Stomach (tissue), 9 donors: ENCODE measurements around the gene IWS1. TPM values are rescaled to one million over a fixed set of nuclear protein-coding genes. Genes with fewer than 3 reads are reported as not detected.

Source experiments
- DNase-seq, 2 donors: peaks; one replicate each; pipeline versions ENCODE4 v3.0.0 to v3.0.0-alpha.2; 2013 to 2019
- H3K27ac ChIP-seq, 5 donors: fragments of 200-600 bp in 4 of 5; sonication (generic) in 4 of 5; one replicate each; pipeline ENCODE4 v1.5.1; 2013 to 2019; ENCODE audit warnings: mild to moderate bottlenecking in 1 of 5, moderate library complexity in 1 of 5
- H3K27me3 ChIP-seq, 3 donors: fragments of 200-600 bp; sonication (generic); one replicate each; pipeline ENCODE4 v1.5.1; 2017 to 2019; ENCODE audit warnings: mixed run types in 1 of 3
- H3K36me3 ChIP-seq, 4 donors: fragments of 200-600 bp; sonication (generic); 1 replicate in 3 of 4; 2 replicates in 1 of 4; pipeline ENCODE4 v1.5.1; 2016 to 2019
- H3K4me1 ChIP-seq, 4 donors: fragments of 200-600 bp; sonication (generic); one replicate each; pipeline ENCODE4 v1.5.1; 2016 to 2019
- H3K4me3 ChIP-seq, 4 donors: fragments of 200-600 bp; sonication (generic) in 3 of 4; one replicate each; pipeline ENCODE4 v1.5.1; 2016 to 2019; ENCODE audit warnings: mild to moderate bottlenecking in 1 of 4
- H3K9me3 ChIP-seq, 4 donors: fragments of 200-600 bp; sonication (generic); one replicate each; pipeline ENCODE4 v1.5.1; 2016 to 2019
- CTCF ChIP-seq, 7 experiments: fragments of 450-650 bp in 4 of 7; fragments of 200-600 bp in 3 of 7; sonication (generic) in 3 of 7; IDR thresholded peaks; one replicate each; pipeline ENCODE4 v1.5.1; 2016 to 2019; ENCODE audit warnings: antibody characterized with exemption in 7 of 7, control low read depth in 2 of 7, mild to moderate bottlenecking in 1 of 7
- EP300 ChIP-seq: sonication (generic); formaldehyde crosslinking; IDR thresholded peaks from one replicate; pipeline ENCODE4 v1.6.1; 2017; ENCODE audit warnings: antibody characterized with exemption
- POLR2A ChIP-seq, 4 donors: fragments of 450-650 bp; IDR thresholded peaks; one replicate each; pipeline ENCODE4 v1.6.1; 2016; ENCODE audit warnings: antibody characterized with exemption in 4 of 4, control low read depth in 2 of 4, mild to moderate bottlenecking in 1 of 4, moderate library complexity in 1 of 4
- POLR2AphosphoS5 ChIP-seq, 3 donors: sonication (generic); formaldehyde crosslinking; IDR thresholded peaks; one replicate each; pipeline ENCODE4 v1.6.1; 2016; ENCODE audit warnings: antibody characterized with exemption in 3 of 3
- WGBS, 5 donors: extraction: QIAGEN DNeasy Blood & Tissue Kit in 3 of 5; methylation state at CpG; one replicate each; pipeline versions ENCODE4 v1.1.5 to v1.1.7; 2013 to 2018; 5-methylcytosine and 5-hydroxymethylcytosine counted together
- intact Hi-C: fragments of 100-400 bp; cut with DNase I; formaldehyde crosslinking; loops from one replicate; pipeline ENCODE4 v1.15.1; 2023; ENCODE audit warnings: low total_unique reads
- polyA plus RNA-seq, 3 donors: library from polyadenylated mRNA; stranded (reverse); fragments of 200-250 nt; gene quantifications; one replicate each; pipeline ENCODE4 v1.2.3, GENCODE V29; 2013
- total RNA-seq, 5 donors: library from RNA; depleted of rRNA; stranded (reverse); fragments of >200 nt; gene quantifications; one replicate each; pipeline versions ENCODE4 v1.1.0 to v1.2.3, GENCODE V29; 2014 to 2016
- donor health status: healthy with polysubstance abuse.
- donor health status: Bipolar disorder and iron deficiency.
- donor health status: healthy.

Gene IWS1
- total and polyA plus RNA-seq, 8 donors: 18.7 to 145 (median 36.4) TPM

- no peak for DNase-seq
- Histone ChIP-seq H3K27ac (peak overlapping the region in 2 of 5 donors; percentile 54 to 70), H3K9me3 (peaks cover 0 to 20% (median 12%) of the 10 kb centered on the region in 4 donors), H3K36me3 (no peaks in the 10 kb centered on the region), H3K27me3 (no peaks in the 10 kb centered on the region), H3K4me1 (peaks cover 9 to 18% (median 14%) of the 10 kb centered on the region in 4 donors), H3K4me3 (no peak overlapping the region)
- intact Hi-C loops: no loop called here
- 69 to 89% (median 80%) methylated on average over 5 of the region's 5 CpGs for WGBS, 5 donors
- TF ChIP-seq POLR2AphosphoS5 (IDR thresholded peaks at IDR 0.05) (no peak), CTCF (IDR thresholded peaks at IDR 0.05) (no peak), EP300 (no peak), POLR2A (IDR thresholded peaks at IDR 0.05) (no peak)
Observed at GRCh38 chr2:127439343-127439742, 86.9 kb downstream of the IWS1 start.

DNA sequence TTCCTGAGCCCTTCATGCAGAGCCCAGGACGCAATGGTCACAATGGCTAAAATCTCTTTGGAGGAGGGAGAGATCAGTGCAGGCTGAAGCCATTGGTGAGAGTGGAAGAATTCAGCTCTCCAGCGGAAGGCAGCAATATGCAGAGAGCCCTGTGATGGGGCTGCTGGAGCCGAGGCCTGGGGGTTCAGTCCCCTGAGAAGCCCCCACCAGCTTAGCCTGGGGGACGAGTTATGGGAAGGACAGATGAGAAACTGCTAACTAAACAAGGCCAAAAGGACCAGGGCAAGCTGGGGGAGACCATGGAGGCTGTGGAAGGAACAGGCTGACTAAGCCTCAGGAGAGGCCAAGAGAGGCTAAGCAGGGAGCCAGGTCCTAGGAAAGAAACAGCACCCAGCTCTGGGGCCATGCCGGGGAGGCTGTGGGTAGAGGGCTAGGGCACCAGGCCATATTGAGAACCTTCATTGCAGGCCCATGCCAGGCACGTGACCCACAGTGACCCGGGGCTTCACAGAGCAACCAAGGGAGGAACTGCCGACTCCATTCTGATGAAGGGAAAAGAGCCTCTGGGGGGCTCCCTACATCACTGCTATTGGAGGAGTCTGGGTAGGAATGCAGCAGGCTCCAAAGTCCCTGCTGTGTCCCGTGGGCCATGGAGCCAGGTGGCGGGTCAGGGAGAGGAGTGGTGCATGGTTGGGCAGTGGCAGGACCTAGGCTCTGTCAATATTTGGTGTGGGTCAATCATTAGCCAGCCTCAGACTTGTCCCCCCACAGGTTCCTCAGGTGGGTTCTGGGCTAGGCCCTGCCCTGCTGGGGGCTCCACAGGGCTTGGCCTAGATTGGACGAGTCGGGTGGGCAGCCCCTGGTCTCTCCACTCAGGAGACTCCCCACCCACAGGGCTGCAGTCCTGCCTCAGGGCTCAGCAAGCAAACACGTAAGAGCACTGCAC lies 88.2 kb downstream of the IWS1 start:
- peak; percentile 77 to 81 for DNase-seq
- 49 to 71% (median 58%) methylated on average over 10 to 13 of the region's 13 CpGs for WGBS, 5 donors
- TF ChIP-seq POLR2AphosphoS5 (IDR thresholded peaks at IDR 0.05) (no peak), CTCF (IDR thresholded peaks at IDR 0.05) (no peak), POLR2A (IDR thresholded peaks at IDR 0.05) (no peak), EP300 (no peak)
- Histone ChIP-seq H3K27me3 (no peaks in the 10 kb centered on the region), H3K36me3 (no peaks in the 10 kb centered on the region), H3K9me3 (peaks cover 0 to 20% (median 10%) of the 10 kb centered on the region in 4 donors), H3K4me3 (no peak overlapping the region), H3K27ac (peak overlapping the region; percentile 54 to 75 (median 69)), H3K4me1 (peaks cover 9 to 18% (median 14%) of the 10 kb centered on the region in 4 donors)
- intact Hi-C loops: no loop called here

GRCh38 chr2:127437056-127437455 lies 89.2 kb downstream of the IWS1 start:
- no peak for DNase-seq
- Histone ChIP-seq H3K9me3 (peaks cover 0 to 20% (median 10%) of the 10 kb centered on the region in 4 donors), H3K36me3 (no peaks in the 10 kb centered on the region), H3K4me1 (peaks cover 9 to 18% (median 14%) of the 10 kb centered on the region in 4 donors), H3K4me3 (no peak overlapping the region), H3K27ac (no peak overlapping the region), H3K27me3 (no peaks in the 10 kb centered on the region)
- 89 to 96% (median 91%) methylated on average over 9 of the region's 9 CpGs for WGBS, 5 donors
- TF ChIP-seq EP300 (no peak), POLR2AphosphoS5 (IDR thresholded peaks at IDR 0.05) (no peak), POLR2A (IDR thresholded peaks at IDR 0.05) (no peak), CTCF (IDR thresholded peaks at IDR 0.05) (no peak)
- intact Hi-C loops: no loop called here

GRCh38 chr2:127434515-127434914 lies 91.8 kb downstream of the IWS1 start:
- Histone ChIP-seq H3K9me3 (peaks cover 0 to 5% (median 2%) of the 10 kb centered on the region in 4 donors), H3K4me3 (no peak overlapping the region), H3K27me3 (no peaks in the 10 kb centered on the region), H3K36me3 (no peaks in the 10 kb centered on the region), H3K27ac (no peak overlapping the region), H3K4me1 (peaks cover 9 to 18% (median 14%) of the 10 kb centered on the region in 4 donors)
- intact Hi-C loops: no loop called here
- no peak for DNase-seq
- WGBS, 5 donors: 64 to 79% (median 71%) methylated on average over 6 of the region's 6 CpGs
- no peak for TF ChIP-seq EP300
- no peak for TF ChIP-seq POLR2A (IDR thresholded peaks at IDR 0.05)
- no peak for TF ChIP-seq POLR2AphosphoS5 (IDR thresholded peaks at IDR 0.05)
- TF ChIP-seq CTCF (IDR thresholded peaks at IDR 0.05): no peak
